GM23338 (cell line): ENCODE data around the gene NR3C1. TPM values are rescaled to one million over a fixed set of nuclear protein-coding genes. Genes with fewer than 3 reads are reported as not detected.

Experiments used
- ATAC-seq: fragments of 200-7000 bp; cut with Tn5 transposase; 3 replicates; pipeline ENCODE4 v1.9.1; 2020
- DNase-seq: peaks from one replicate; pipeline ENCODE4 v3.0.0-alpha.2; 2015; ENCODE audit warnings: low spot score
- H2AFZ ChIP-seq: fragments of 200-600 bp; sonication (generic); 2 replicates; pipeline ENCODE4 v1.8.0; 2016; ENCODE audit warnings: antibody characterized with exemption, mild to moderate bottlenecking, moderate library complexity
- H3F3A ChIP-seq: fragments of 200-600 bp; sonication (generic); replicated peaks from 2 replicates; pipeline ENCODE4 v1.8.0; 2017; ENCODE audit warnings: antibody characterized with exemption, mixed run types, low read depth
- H3K27ac ChIP-seq: fragments of 200-600 bp; sonication (generic); 2 replicates; pipeline ENCODE4 v1.6.1; 2016; ENCODE audit warnings: low read depth
- H3K27me3 ChIP-seq: fragments of 200-600 bp; sonication (generic); 2 replicates; pipeline ENCODE4 v1.8.0; 2016; ENCODE audit warnings: mild to moderate bottlenecking, mixed run types, moderate library complexity; ENCODE audit not compliant: insufficient read depth
- H3K36me3 ChIP-seq: fragments of 200-600 bp; sonication (generic); 2 replicates; pipeline ENCODE4 v1.8.0; 2016; ENCODE audit warnings: mild to moderate bottlenecking; ENCODE audit not compliant: insufficient read depth
- H3K4me1 ChIP-seq: fragments of 200-600 bp; sonication (generic); 2 replicates; pipeline ENCODE4 v1.8.0; 2016; ENCODE audit warnings: mild to moderate bottlenecking, moderate library complexity; ENCODE audit not compliant: insufficient read depth
- H3K4me2 ChIP-seq: fragments of 200-600 bp; sonication (generic); 2 replicates; pipeline ENCODE4 v1.7.1; 2017; ENCODE audit warnings: mixed run types
- H3K4me3 ChIP-seq: fragments of 200-600 bp; sonication (generic); 2 replicates; pipeline ENCODE4 v1.6.1; 2016; ENCODE audit warnings: mixed run types
- H3K79me2 ChIP-seq: fragments of 200-600 bp; sonication (generic); replicated peaks from 2 replicates; pipeline ENCODE4 v1.8.0; 2017; ENCODE audit warnings: mild to moderate bottlenecking; ENCODE audit not compliant: insufficient read depth
- H3K9me2 ChIP-seq: fragments of 200-600 bp; sonication (generic); 2 replicates; pipeline ENCODE4 v1.8.0; 2017; ENCODE audit not compliant: insufficient read depth
- H4K20me1 ChIP-seq: fragments of 200-600 bp; sonication (generic); replicated peaks from 2 replicates; pipeline ENCODE4 v1.8.0; 2017; ENCODE audit warnings: mild to moderate bottlenecking; ENCODE audit not compliant: insufficient read depth
- H3K27ac Mint-ChIP-seq: 2 replicates; pipeline ENCODE4 v1.8.0; 2020; ENCODE audit warnings: inconsistent platforms, mild to moderate bottlenecking, moderate library complexity, mixed read lengths
- H3K27me3 Mint-ChIP-seq: 3 replicates; pipeline ENCODE4 v1.8.0; 2022; ENCODE audit warnings: low read depth, mild to moderate bottlenecking, moderate library complexity, mixed read lengths, inconsistent platforms; ENCODE audit not compliant: insufficient read depth, poor library complexity
- H3K36me3 Mint-ChIP-seq: 3 replicates; pipeline ENCODE4 v1.8.0; 2021; ENCODE audit warnings: low read depth, mild to moderate bottlenecking, inconsistent platforms, moderate library complexity, mixed read lengths
- H3K4me1 Mint-ChIP-seq: 3 replicates; pipeline ENCODE4 v1.8.0; 2020; ENCODE audit warnings: mild to moderate bottlenecking, inconsistent platforms, mixed read lengths
- H3K4me3 Mint-ChIP-seq: 3 replicates; pipeline ENCODE4 v1.8.0; 2021; ENCODE audit warnings: moderate library complexity, mild to moderate bottlenecking, inconsistent platforms, mixed read lengths
- H3K9me3 Mint-ChIP-seq: 3 replicates; pipeline ENCODE4 v1.8.0; 2020; ENCODE audit warnings: moderate library complexity, mild to moderate bottlenecking, inconsistent platforms, mixed read lengths
- CREB1 ChIP-seq: fragments of 250-450 bp; sonication (Bioruptor Pico); IDR thresholded peaks from 2 replicates; pipeline ENCODE4 v1.5.0; 2020; ENCODE audit warnings: low read depth, mild to moderate bottlenecking, moderate library complexity
- EZH2 ChIP-seq: fragments of 200-600 bp; sonication (generic); IDR thresholded peaks from one replicate; pipeline ENCODE4 v1.8.0; 2017; ENCODE audit warnings: antibody characterized with exemption, mild to moderate bottlenecking, low read depth; ENCODE audit not compliant: unreplicated experiment
- JUNB ChIP-seq: IDR thresholded peaks from one replicate; pipeline ENCODE4 v1.6.1; 2016; ENCODE audit warnings: antibody characterized with exemption; ENCODE audit not compliant: unreplicated experiment
- POLR2AphosphoS5 ChIP-seq: IDR thresholded peaks from 2 replicates; pipeline ENCODE4 v1.6.1; 2016; ENCODE audit warnings: antibody characterized with exemption, low read depth
- ZNF331 ChIP-seq: fragments of 250-450 bp; sonication (Bioruptor Pico); IDR thresholded peaks from 2 replicates; pipeline ENCODE4 v1.5.0; 2020; ENCODE audit warnings: low read depth, mild to moderate bottlenecking, moderate library complexity
- polyA plus RNA-seq: library from polyadenylated mRNA; unstranded; fragments of >200 nt; fragmentation: Nextera tagmentation; extraction: Ambion mirVana; gene quantifications from 2 replicates; pipeline ENCODE4 v1.2.1, GENCODE V29; 2016
- total RNA-seq: library from RNA; depleted of rRNA; stranded (reverse); fragments of >200 nt; shearing (Covaris generic); gene quantifications from 2 replicates; pipeline ENCODE4 v1.2.3, GENCODE V29; 2014
- TF ChIP-seq, protein P1 (sequence below): IDR thresholded peaks from one replicate; pipeline ENCODE4 v1.6.1; 2018; ENCODE audit warnings: antibody characterized with exemption; ENCODE audit not compliant: unreplicated experiment
- TF ChIP-seq, protein P2 (sequence below): IDR thresholded peaks from 2 replicates; pipeline ENCODE4 v1.6.1; 2016; ENCODE audit warnings: antibody characterized with exemption
- TF ChIP-seq, protein P3 (sequence below), 2 experiments: fragments of 200-600 bp in 1 of 2; sonication (generic) in 1 of 2; conservative IDR thresholded peaks; 2 replicates each; pipeline versions ENCODE4 v1.5.1 to v1.6.1; 2016 to 2017; ENCODE audit warnings: antibody characterized with exemption in 2 of 2, low read depth in 2 of 2, mild to moderate bottlenecking in 2 of 2, moderate library complexity in 1 of 2

Gene NR3C1
- total and polyA plus RNA-seq, 2 experiments from 2014 or later, result 1.2 to 4.6 TPM

DNA sequence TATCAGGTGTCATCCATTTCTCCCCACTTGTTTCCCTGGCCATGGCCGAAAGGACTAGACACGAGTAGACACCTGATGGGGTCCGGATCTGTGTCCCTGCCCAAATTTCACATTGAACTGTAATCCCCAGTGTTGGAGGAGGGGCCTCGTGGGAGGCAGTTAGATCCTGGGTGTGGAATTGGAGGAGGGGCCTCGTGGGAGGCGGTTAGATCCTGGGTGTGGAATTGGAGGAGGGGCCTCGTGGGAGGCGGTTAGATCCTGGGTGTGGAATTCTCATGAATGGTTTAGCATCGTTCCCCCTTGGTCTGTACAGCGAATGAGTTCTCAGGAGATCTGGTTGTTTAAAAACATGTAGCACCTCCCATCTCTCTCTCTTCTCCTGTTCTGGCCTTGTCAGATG is 165.8 kb downstream of the NR3C1 start (continued):
- TF ChIP-seq, protein P1, sequence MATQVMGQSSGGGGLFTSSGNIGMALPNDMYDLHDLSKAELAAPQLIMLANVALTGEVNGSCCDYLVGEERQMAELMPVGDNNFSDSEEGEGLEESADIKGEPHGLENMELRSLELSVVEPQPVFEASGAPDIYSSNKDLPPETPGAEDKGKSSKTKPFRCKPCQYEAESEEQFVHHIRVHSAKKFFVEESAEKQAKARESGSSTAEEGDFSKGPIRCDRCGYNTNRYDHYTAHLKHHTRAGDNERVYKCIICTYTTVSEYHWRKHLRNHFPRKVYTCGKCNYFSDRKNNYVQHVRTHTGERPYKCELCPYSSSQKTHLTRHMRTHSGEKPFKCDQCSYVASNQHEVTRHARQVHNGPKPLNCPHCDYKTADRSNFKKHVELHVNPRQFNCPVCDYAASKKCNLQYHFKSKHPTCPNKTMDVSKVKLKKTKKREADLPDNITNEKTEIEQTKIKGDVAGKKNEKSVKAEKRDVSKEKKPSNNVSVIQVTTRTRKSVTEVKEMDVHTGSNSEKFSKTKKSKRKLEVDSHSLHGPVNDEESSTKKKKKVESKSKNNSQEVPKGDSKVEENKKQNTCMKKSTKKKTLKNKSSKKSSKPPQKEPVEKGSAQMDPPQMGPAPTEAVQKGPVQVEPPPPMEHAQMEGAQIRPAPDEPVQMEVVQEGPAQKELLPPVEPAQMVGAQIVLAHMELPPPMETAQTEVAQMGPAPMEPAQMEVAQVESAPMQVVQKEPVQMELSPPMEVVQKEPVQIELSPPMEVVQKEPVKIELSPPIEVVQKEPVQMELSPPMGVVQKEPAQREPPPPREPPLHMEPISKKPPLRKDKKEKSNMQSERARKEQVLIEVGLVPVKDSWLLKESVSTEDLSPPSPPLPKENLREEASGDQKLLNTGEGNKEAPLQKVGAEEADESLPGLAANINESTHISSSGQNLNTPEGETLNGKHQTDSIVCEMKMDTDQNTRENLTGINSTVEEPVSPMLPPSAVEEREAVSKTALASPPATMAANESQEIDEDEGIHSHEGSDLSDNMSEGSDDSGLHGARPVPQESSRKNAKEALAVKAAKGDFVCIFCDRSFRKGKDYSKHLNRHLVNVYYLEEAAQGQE, result no peak
- TF ChIP-seq ZNF331 (CRISPR knock-in tag) (no peak), JUNB (no peak)
- TF ChIP-seq, protein P2, sequence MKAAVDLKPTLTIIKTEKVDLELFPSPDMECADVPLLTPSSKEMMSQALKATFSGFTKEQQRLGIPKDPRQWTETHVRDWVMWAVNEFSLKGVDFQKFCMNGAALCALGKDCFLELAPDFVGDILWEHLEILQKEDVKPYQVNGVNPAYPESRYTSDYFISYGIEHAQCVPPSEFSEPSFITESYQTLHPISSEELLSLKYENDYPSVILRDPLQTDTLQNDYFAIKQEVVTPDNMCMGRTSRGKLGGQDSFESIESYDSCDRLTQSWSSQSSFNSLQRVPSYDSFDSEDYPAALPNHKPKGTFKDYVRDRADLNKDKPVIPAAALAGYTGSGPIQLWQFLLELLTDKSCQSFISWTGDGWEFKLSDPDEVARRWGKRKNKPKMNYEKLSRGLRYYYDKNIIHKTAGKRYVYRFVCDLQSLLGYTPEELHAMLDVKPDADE, result no peak
- TF ChIP-seq, protein P3, sequence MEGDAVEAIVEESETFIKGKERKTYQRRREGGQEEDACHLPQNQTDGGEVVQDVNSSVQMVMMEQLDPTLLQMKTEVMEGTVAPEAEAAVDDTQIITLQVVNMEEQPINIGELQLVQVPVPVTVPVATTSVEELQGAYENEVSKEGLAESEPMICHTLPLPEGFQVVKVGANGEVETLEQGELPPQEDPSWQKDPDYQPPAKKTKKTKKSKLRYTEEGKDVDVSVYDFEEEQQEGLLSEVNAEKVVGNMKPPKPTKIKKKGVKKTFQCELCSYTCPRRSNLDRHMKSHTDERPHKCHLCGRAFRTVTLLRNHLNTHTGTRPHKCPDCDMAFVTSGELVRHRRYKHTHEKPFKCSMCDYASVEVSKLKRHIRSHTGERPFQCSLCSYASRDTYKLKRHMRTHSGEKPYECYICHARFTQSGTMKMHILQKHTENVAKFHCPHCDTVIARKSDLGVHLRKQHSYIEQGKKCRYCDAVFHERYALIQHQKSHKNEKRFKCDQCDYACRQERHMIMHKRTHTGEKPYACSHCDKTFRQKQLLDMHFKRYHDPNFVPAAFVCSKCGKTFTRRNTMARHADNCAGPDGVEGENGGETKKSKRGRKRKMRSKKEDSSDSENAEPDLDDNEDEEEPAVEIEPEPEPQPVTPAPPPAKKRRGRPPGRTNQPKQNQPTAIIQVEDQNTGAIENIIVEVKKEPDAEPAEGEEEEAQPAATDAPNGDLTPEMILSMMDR (conservative IDR thresholded peaks at IDR 0.05; ENCODE audit: low read depth in 2 of 2), result no peak

DNA sequence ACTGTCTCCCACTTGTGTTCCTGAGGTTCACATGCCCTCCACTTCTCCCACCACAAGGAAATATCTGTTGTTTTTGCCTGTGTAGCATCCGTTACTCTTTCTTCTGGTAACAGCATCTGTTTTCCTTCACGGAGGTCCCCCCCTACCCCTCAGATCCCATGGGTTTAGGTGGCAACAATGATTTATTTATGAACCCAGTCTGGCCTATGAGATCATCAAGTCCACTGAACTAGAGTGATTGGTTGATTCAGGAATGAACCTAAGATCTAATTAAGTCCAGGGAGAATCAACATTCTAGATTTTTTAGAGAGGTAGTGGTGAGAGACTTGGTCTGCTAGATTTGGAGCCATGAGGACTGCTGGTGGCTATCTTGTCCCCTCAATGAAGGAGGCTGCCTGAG is 166.8 kb downstream of the NR3C1 start:
- Histone ChIP-seq H3K79me2 (no peaks in the 10 kb centered on the region), H3K4me1 (no peaks in the 10 kb centered on the region), H4K20me1 (no peaks in the 10 kb centered on the region), H3K27me3 (no peaks in the 10 kb centered on the region), H3K36me3 (no peaks in the 10 kb centered on the region), H3K4me2 (no peak overlapping the region), H2AFZ (no peak overlapping the region), H3K4me3 (no peak overlapping the region), H3K9me2 (no peaks in the 10 kb centered on the region), H3F3A (no peaks in the 10 kb centered on the region), H3K27ac (no peak overlapping the region)
- Mint-ChIP-seq H3K27ac (no peak overlapping the region), H3K27me3 (no peaks in the 10 kb centered on the region), H3K36me3 (no peaks in the 10 kb centered on the region), H3K9me3 (no peaks in the 10 kb centered on the region), H3K4me1 (no peaks in the 10 kb centered on the region; the same call in 1 of the 3 replicates), H3K4me3 (no peak overlapping the region)
- ATAC-seq, result no peak
- DNase-seq, result no peak
- TF ChIP-seq JUNB (no peak), CREB1 (no peak), POLR2AphosphoS5 (no peak), EZH2 (no peak)
- TF ChIP-seq, protein P1, result no peak
